Keratinocyte (primary cell): ENCODE data around the gene PPT2. TPM values are rescaled to one million over a fixed set of nuclear protein-coding genes. Genes with fewer than 3 reads are reported as not detected.

Experiments used
- DNase-seq: peaks from one replicate; pipeline ENCODE4 v3.0.0-alpha.2; 2011; ENCODE audit warnings: low read depth, missing footprints, low spot score
- FAIRE-seq: peaks from 2 replicates; lab custom pipeline; 2011; peaks lifted over from hg19 to GRCh38; lab: Jason Lieb, UNC
- H2AFZ ChIP-seq: 2 replicates; pipeline ENCODE4 v1.6.0; 2012; ENCODE audit warnings: low read length, control low read depth, inconsistent platforms; ENCODE audit not compliant: control insufficient read depth
- H3K27ac ChIP-seq: 2 replicates; pipeline ENCODE4 v1.5.1; 2011; ENCODE audit warnings: low read length; ENCODE audit not compliant: control insufficient read depth, insufficient read depth
- H3K27me3 ChIP-seq: 3 replicates; pipeline ENCODE4 v1.6.0; 2011; ENCODE audit warnings: low read length; ENCODE audit not compliant: control insufficient read depth, insufficient read depth; ENCODE audit errors: extremely low read depth
- H3K36me3 ChIP-seq, 2 experiments: 2 replicates in 1 of 2; 3 replicates in 1 of 2; pipeline ENCODE4 v1.5.1; 2011; ENCODE audit warnings: low read length in 2 of 2, mild to moderate bottlenecking in 1 of 2; ENCODE audit not compliant: control insufficient read depth in 2 of 2, insufficient read depth in 2 of 2; ENCODE audit errors: extremely low read depth in 1 of 2
- H3K4me1 ChIP-seq: 3 replicates; pipeline ENCODE4 v1.5.1; 2011; ENCODE audit warnings: low read length; ENCODE audit not compliant: control insufficient read depth, insufficient read depth; ENCODE audit errors: extremely low read depth
- H3K4me2 ChIP-seq: 3 replicates; pipeline ENCODE4 v1.6.0; 2011; ENCODE audit warnings: low read depth, low read length; ENCODE audit not compliant: control insufficient read depth, insufficient read depth; ENCODE audit errors: extremely low read depth
- H3K4me3 ChIP-seq, 3 experiments: fragments of 200-600 bp in 1 of 3; sonication (generic) in 1 of 3; 2 replicates in 2 of 3; 3 replicates in 1 of 3; pipeline ENCODE4 v1.5.1; 2011 to 2016; ENCODE audit warnings: low read length in 3 of 3, mild to moderate bottlenecking in 3 of 3, control low read depth in 2 of 3, inconsistent platforms in 1 of 3, low read depth in 1 of 3, mixed read lengths in 1 of 3, mixed run types in 1 of 3, moderate library complexity in 1 of 3; ENCODE audit not compliant: control insufficient read depth in 2 of 3, insufficient read depth in 2 of 3; ENCODE audit errors: extremely low read depth in 1 of 3
- H3K79me2 ChIP-seq: 2 replicates; pipeline ENCODE4 v1.6.0; 2012; ENCODE audit warnings: low read length; ENCODE audit not compliant: control insufficient read depth, insufficient read depth
- H3K9ac ChIP-seq: 3 replicates; pipeline ENCODE4 v1.6.0; 2011; ENCODE audit warnings: low read length; ENCODE audit not compliant: control insufficient read depth, insufficient read depth; ENCODE audit errors: extremely low read depth
- H3K9me1 ChIP-seq: 3 replicates; pipeline ENCODE4 v1.6.0; 2011; ENCODE audit warnings: low read length; ENCODE audit not compliant: control insufficient read depth, insufficient read depth; ENCODE audit errors: extremely low read depth
- H3K9me3 ChIP-seq: 2 replicates; pipeline ENCODE4 v1.5.1; 2012; ENCODE audit warnings: low read depth, low read length; ENCODE audit not compliant: control insufficient read depth
- H4K20me1 ChIP-seq: 3 replicates; pipeline ENCODE4 v1.6.0; 2011; ENCODE audit warnings: low read length; ENCODE audit not compliant: control insufficient read depth, insufficient read depth; ENCODE audit errors: extremely low read depth
- EZH2 ChIP-seq: IDR thresholded peaks from one replicate; pipeline ENCODE4 v1.6.1; 2012; ENCODE audit warnings: inconsistent platforms, mild to moderate bottlenecking, low read length, moderate library complexity
- dilution Hi-C: fragments of 300-500 bp; cut with MboI; formaldehyde crosslinking; loops from one replicate; pipeline ENCODE4 v1.7.0; 2020; ENCODE audit warnings: low sequenced_read_pairs; ENCODE audit not compliant: extremely low pct_ligation_motif_present
- polyA plus RNA-seq, 5 experiments: library from polyadenylated mRNA; depleted of rRNA in 3 of 5; stranded (reverse) in 3 of 5; stranded (forward) in 1 of 5; unstranded in 1 of 5; fragments of >200 nt; gene quantifications; 1 replicate in 1 of 5; 2 replicates in 3 of 5; 3 replicates in 1 of 5; pipeline versions ENCODE4 v1.2.1 to v1.2.3, GENCODE V29; 2011 to 2012; ENCODE audit warnings: missing spikeins in 2 of 5, low read depth in 1 of 5, low replicate concordance in 1 of 5
- TF ChIP-seq, protein P1 (sequence below), 3 experiments: IDR thresholded peaks in 1 of 3; conservative IDR thresholded peaks in 1 of 3; optimal IDR thresholded peaks in 1 of 3; 2 replicates in 2 of 3; 3 replicates in 1 of 3; pipeline versions ENCODE3 to v1.5.1; 2011; ENCODE audit warnings: low read length in 3 of 3, mild to moderate bottlenecking in 3 of 3, moderate library complexity in 2 of 3, control low read depth in 1 of 3, inconsistent platforms in 1 of 3; ENCODE audit not compliant: insufficient read depth in 2 of 3; ENCODE audit errors: extremely low read depth in 1 of 3

PPT2 gene
- polyA plus RNA-seq, 1 donor (not counting 4 experiments of a cell fraction or from before 2014, with no cell fraction given): 15.0 TPM

GRCh38 chr6:32195902-32196681 lies 42.2 kb downstream of the PPT2 start:
- Histone ChIP-seq H3K9me3 (no peaks in the 10 kb centered on the region), H3K4me3 (peak overlapping the region; percentile 54 to 91 (median 72)), H3K9me1 (no peaks in the 10 kb centered on the region), H3K79me2 (no peaks in the 10 kb centered on the region), H4K20me1 (no peaks in the 10 kb centered on the region), H3K4me2 (peak overlapping the region; percentile 100), H3K36me3 (no peaks in the 10 kb centered on the region), H3K4me1 (peaks cover 25% of the 10 kb centered on the region), H2AFZ (peak overlapping the region; percentile 52), H3K9ac (peak overlapping the region; percentile 97), H3K27me3 (no peaks in the 10 kb centered on the region), H3K27ac (peak overlapping the region; percentile 96)
- DNase-seq (no peak), FAIRE-seq (no peak)
- TF ChIP-seq EZH2: no peak
- TF ChIP-seq, protein P1, sequence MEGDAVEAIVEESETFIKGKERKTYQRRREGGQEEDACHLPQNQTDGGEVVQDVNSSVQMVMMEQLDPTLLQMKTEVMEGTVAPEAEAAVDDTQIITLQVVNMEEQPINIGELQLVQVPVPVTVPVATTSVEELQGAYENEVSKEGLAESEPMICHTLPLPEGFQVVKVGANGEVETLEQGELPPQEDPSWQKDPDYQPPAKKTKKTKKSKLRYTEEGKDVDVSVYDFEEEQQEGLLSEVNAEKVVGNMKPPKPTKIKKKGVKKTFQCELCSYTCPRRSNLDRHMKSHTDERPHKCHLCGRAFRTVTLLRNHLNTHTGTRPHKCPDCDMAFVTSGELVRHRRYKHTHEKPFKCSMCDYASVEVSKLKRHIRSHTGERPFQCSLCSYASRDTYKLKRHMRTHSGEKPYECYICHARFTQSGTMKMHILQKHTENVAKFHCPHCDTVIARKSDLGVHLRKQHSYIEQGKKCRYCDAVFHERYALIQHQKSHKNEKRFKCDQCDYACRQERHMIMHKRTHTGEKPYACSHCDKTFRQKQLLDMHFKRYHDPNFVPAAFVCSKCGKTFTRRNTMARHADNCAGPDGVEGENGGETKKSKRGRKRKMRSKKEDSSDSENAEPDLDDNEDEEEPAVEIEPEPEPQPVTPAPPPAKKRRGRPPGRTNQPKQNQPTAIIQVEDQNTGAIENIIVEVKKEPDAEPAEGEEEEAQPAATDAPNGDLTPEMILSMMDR (optimal IDR thresholded peaks at IDR 0.05 in 1 of 3, IDR thresholded peaks at IDR 0.05 in 1 of 3, conservative IDR thresholded peaks at IDR 0.05 in 1 of 3; ENCODE audit: extremely low read depth in 1 of 3, insufficient read depth in 2 of 3, low read length in 3 of 3): no peak
- dilution Hi-C loops: no loop called here

- H3K9me1 ChIP-seq: no peaks in the 10 kb centered on the region
- H3K9me3 ChIP-seq: no peaks in the 10 kb centered on the region
- dilution Hi-C loops: no loop called here
- TF ChIP-seq, protein P1 (optimal IDR thresholded peaks at IDR 0.05 in 1 of 3, IDR thresholded peaks at IDR 0.05 in 1 of 3, conservative IDR thresholded peaks at IDR 0.05 in 1 of 3; ENCODE audit: extremely low read depth in 1 of 3, insufficient read depth in 2 of 3, low read length in 3 of 3): no peak
- TF ChIP-seq EZH2: no peak
- peak overlapping the region; percentile 100 for H3K4me2 ChIP-seq
- H3K9ac ChIP-seq: peak overlapping the region; percentile 97
- FAIRE-seq (no peak), DNase-seq (no peak)
- H3K36me3 ChIP-seq: no peaks in the 10 kb centered on the region
- peak overlapping the region; percentile 52 for H2AFZ ChIP-seq
- no peaks in the 10 kb centered on the region for H4K20me1 ChIP-seq
- H3K4me1 ChIP-seq: peaks cover 25% of the 10 kb centered on the region
- H3K79me2 ChIP-seq: no peaks in the 10 kb centered on the region
- H3K27me3 ChIP-seq: no peaks in the 10 kb centered on the region
- H3K4me3 ChIP-seq: peak overlapping the region; percentile 54 to 91 (median 72)
- peak overlapping the region; percentile 96 for H3K27ac ChIP-seq
Observed at GRCh38 chr6:32196682-32197616, 43.0 kb downstream of the PPT2 start.
